CD4-positive, alpha-beta T cell (primary cell): ENCODE results near the gene MS4A6E. TPM values are rescaled to one million over a fixed set of nuclear protein-coding genes. Genes with fewer than 3 reads are reported as not detected.
A peak's percentile ranks its signal among the peaks of the same experiment; 100 is the strongest.
"Not testable (repeated sequence)": the region's sequence is repeated elsewhere in the genome, so short reads cannot be mapped to it uniquely, and the experiment has no call there.

ENCODE experiments used
- ATAC-seq: fragments of 200-7000 bp; cut with Tn5 transposase; one replicate; pipeline ENCODE4 v1.10.0; 2022; ENCODE audit warnings: mild to moderate bottlenecking; ENCODE audit not compliant: poor library complexity
- CTCF ChIA-PET: fragments of 350-600 bp; sonication (Branson Sonifier 250); formaldehyde crosslinking; loops from one replicate; lab custom pipeline; 2021; ENCODE audit warnings: antibody characterized with exemption, inconsistent platforms; lab: Charles Lee
- POLR2A ChIA-PET: fragments of 350-600 bp; sonication (Branson Sonifier 250); formaldehyde crosslinking; loops from one replicate; lab custom pipeline; 2021; ENCODE audit warnings: antibody characterized with exemption, inconsistent platforms; lab: Charles Lee
- DNase-seq, 14 experiments: peaks; one replicate each; pipeline ENCODE4 v3.0.0-alpha.2; 2013 to 2020; ENCODE audit warnings: mixed read lengths in 2 of 14
- H3K27ac ChIP-seq, 2 donors: one replicate each; pipeline versions ENCODE4 v1.5.1 to v1.7.0; 2013; ENCODE audit warnings: low read length in 2 of 2, low read depth in 1 of 2, mild to moderate bottlenecking in 1 of 2
- H3K27me3 ChIP-seq, 2 experiments: 1 replicate in 1 of 2; 2 replicates in 1 of 2; pipeline versions ENCODE4 v1.6.1 to v1.7.0; 2013; ENCODE audit warnings: low read length in 2 of 2, control low read depth in 1 of 2, mild to moderate bottlenecking in 1 of 2, moderate library complexity in 1 of 2; ENCODE audit not compliant: insufficient read depth in 2 of 2, control insufficient read depth in 1 of 2
- H3K36me3 ChIP-seq: one replicate; pipeline ENCODE4 v1.6.1; 2013; ENCODE audit warnings: low read length, control low read depth; ENCODE audit not compliant: insufficient read depth
- H3K4me1 ChIP-seq: one replicate; pipeline ENCODE4 v1.6.1; 2013; ENCODE audit warnings: low read length, control low read depth; ENCODE audit not compliant: insufficient read depth
- H3K4me3 ChIP-seq: one replicate; pipeline ENCODE4 v1.5.1; 2013; ENCODE audit warnings: mild to moderate bottlenecking, low read length, moderate library complexity
- H3K9me3 ChIP-seq, 2 experiments: 1 replicate in 1 of 2; 2 replicates in 1 of 2; pipeline versions ENCODE4 v1.6.1 to v1.7.0; 2013; ENCODE audit warnings: low read length in 2 of 2, mild to moderate bottlenecking in 2 of 2, control low read depth in 1 of 2, moderate library complexity in 1 of 2; ENCODE audit not compliant: control insufficient read depth in 1 of 2, insufficient read depth in 1 of 2
- H3K27ac Mint-ChIP-seq: one replicate; pipeline ENCODE4 v1.8.0; 2020; ENCODE audit warnings: mixed read lengths
- H3K27me3 Mint-ChIP-seq: one replicate; pipeline ENCODE4 v1.8.0; 2021; ENCODE audit warnings: mixed read lengths
- H3K36me3 Mint-ChIP-seq: one replicate; pipeline ENCODE4 v1.8.0; 2021; ENCODE audit warnings: low read depth, mixed read lengths
- H3K4me1 Mint-ChIP-seq: one replicate; pipeline ENCODE4 v1.8.0; 2021; ENCODE audit warnings: low read depth, mixed read lengths
- H3K4me3 Mint-ChIP-seq: one replicate; pipeline ENCODE4 v1.8.0; 2020; ENCODE audit warnings: mild to moderate bottlenecking, mixed read lengths
- H3K9me3 Mint-ChIP-seq: one replicate; pipeline ENCODE4 v1.8.0; 2020; ENCODE audit warnings: mixed read lengths
- CTCF ChIP-seq: fragments of 200-600 bp; IDR thresholded peaks from one replicate; pipeline ENCODE4 v1.8.0; 2022; ENCODE audit warnings: antibody characterized with exemption, mild to moderate bottlenecking
- intact Hi-C, 2 experiments: fragments of 100-400 bp; cut with DNase I in 1 of 2; cut with micrococcal nuclease in 1 of 2; formaldehyde crosslinking; loops; one replicate each; pipeline versions ENCODE4 v1.15.1 to v1.9.0; 2023 to 2025; cut with DNase I, micrococcal nuclease
- total RNA-seq, 174 experiments: library from RNA in 2 of 174; stranded (reverse) in 2 of 174; gene quantifications; one replicate each; pipeline ENCODE4 v1.2.3 and lab custom pipeline; 2021 to 2026

The MS4A6E gene
- total RNA-seq, 2 experiments from 2014 or later = not detected

GRCh38 chr11:60282286-60282685, 44.8 kb upstream of the MS4A6E start:
- no peaks in the 10 kb centered on the region for H3K4me1 Mint-ChIP-seq
- Histone ChIP-seq H3K4me3 (no peak overlapping the region), H3K36me3 (no peaks in the 10 kb centered on the region), H3K4me1 (no peaks in the 10 kb centered on the region), H3K27me3 (no peaks in the 10 kb centered on the region), H3K27ac (no peak overlapping the region), H3K9me3 (no peaks in the 10 kb centered on the region)
- CTCF ChIA-PET = no interaction called here
- H3K27ac Mint-ChIP-seq = no peak overlapping the region
- H3K27me3 Mint-ChIP-seq = peaks cover 9% of the 10 kb centered on the region
- TF ChIP-seq CTCF = no peak
- H3K9me3 Mint-ChIP-seq = no peaks in the 10 kb centered on the region
- peak in 2 of 14 experiments; percentile 21 to 37 for DNase-seq
- H3K36me3 Mint-ChIP-seq = no peaks in the 10 kb centered on the region
- no peak for ATAC-seq
- POLR2A ChIA-PET = no interaction called here
- H3K4me3 Mint-ChIP-seq = no peak overlapping the region
- intact Hi-C loops = no loop called here

GRCh38 chr11:60285411-60286126, 41.5 kb upstream of the MS4A6E start:
- H3K27ac ChIP-seq, H3K4me3 Mint-ChIP-seq, intact Hi-C loops, DNase-seq, ATAC-seq, H3K27me3 Mint-ChIP-seq, H3K4me1 Mint-ChIP-seq, H3K9me3 Mint-ChIP-seq, H3K9me3 ChIP-seq, H3K4me3 ChIP-seq, H3K27ac Mint-ChIP-seq, CTCF ChIA-PET, H3K27me3 ChIP-seq, H3K4me1 ChIP-seq, POLR2A ChIA-PET, H3K36me3 Mint-ChIP-seq, H3K36me3 ChIP-seq: not testable (repeated sequence)

GRCh38 chr11:60288531-60288930, 38.5 kb upstream of the MS4A6E start:
- H3K27me3 ChIP-seq = no peaks in the 10 kb centered on the region
- no peaks in the 10 kb centered on the region for H3K9me3 ChIP-seq
- intact Hi-C loops = no loop called here
- no peak overlapping the region for H3K27ac Mint-ChIP-seq
- H3K27me3 Mint-ChIP-seq = peaks cover 18% of the 10 kb centered on the region
- TF ChIP-seq CTCF = no peak
- H3K4me1 ChIP-seq = no peaks in the 10 kb centered on the region
- ATAC-seq = no peak
- no peaks in the 10 kb centered on the region for H3K36me3 Mint-ChIP-seq
- H3K27ac ChIP-seq = no peak overlapping the region
- no peaks in the 10 kb centered on the region for H3K9me3 Mint-ChIP-seq
- DNase-seq = no peak
- ChIA-PET CTCF (no interaction called here), POLR2A (no interaction called here)
- H3K4me1 Mint-ChIP-seq = no peaks in the 10 kb centered on the region
- H3K36me3 ChIP-seq = no peaks in the 10 kb centered on the region
- no peak overlapping the region for H3K4me3 ChIP-seq
- no peak overlapping the region for H3K4me3 Mint-ChIP-seq

GRCh38 chr11:60292145-60292544, 34.9 kb upstream of the MS4A6E start:
- Histone ChIP-seq H3K9me3 (no peaks in the 10 kb centered on the region), H3K4me1 (no peaks in the 10 kb centered on the region), H3K4me3 (no peak overlapping the region), H3K27me3 (no peaks in the 10 kb centered on the region), H3K27ac (no peak overlapping the region), H3K36me3 (no peaks in the 10 kb centered on the region)
- ChIA-PET CTCF (no interaction called here), POLR2A (no interaction called here)
- no peak for TF ChIP-seq CTCF
- Mint-ChIP-seq H3K4me1 (no peaks in the 10 kb centered on the region), H3K4me3 (no peak overlapping the region), H3K27me3 (peaks cover 22% of the 10 kb centered on the region), H3K9me3 (no peaks in the 10 kb centered on the region), H3K36me3 (no peaks in the 10 kb centered on the region), H3K27ac (no peak overlapping the region)
- DNase-seq (no peak), ATAC-seq (no peak)
- intact Hi-C loops = no loop called here
